CD14-positive monocyte (primary cell): ENCODE measurements around the gene AFF2. TPM values are rescaled to one million over a fixed set of nuclear protein-coding genes. Genes with fewer than 3 reads are reported as not detected.

ENCODE experiments used
- DNase-seq, 3 donors: peaks; one replicate each; pipeline ENCODE4 v3.0.0-alpha.2; 2011 to 2022
- H2AFZ ChIP-seq: 2 replicates; pipeline ENCODE4 v1.6.0; 2012; ENCODE audit warnings: mild to moderate bottlenecking, low read depth, low read length, inconsistent platforms; ENCODE audit not compliant: insufficient read depth, poor library complexity, severe bottlenecking
- H3K27ac ChIP-seq, 2 donors: 1 replicate in 1 of 2; 2 replicates in 1 of 2; pipeline ENCODE4 v1.5.1; 2012 to 2013; ENCODE audit warnings: low read length in 2 of 2, control low read depth in 1 of 2, inconsistent platforms in 1 of 2, low read depth in 1 of 2, mild to moderate bottlenecking in 1 of 2
- H3K27me3 ChIP-seq, 2 donors: one replicate each; pipeline versions ENCODE4 v1.6.0 to v1.6.1; 2011 to 2013; ENCODE audit warnings: low read length in 2 of 2; ENCODE audit not compliant: control insufficient read depth in 2 of 2, insufficient read depth in 2 of 2
- H3K36me3 ChIP-seq, 2 donors: replicated peaks in 1 of 2; 1 replicate in 1 of 2; 2 replicates in 1 of 2; pipeline versions ENCODE4 v1.5.1 to v1.6.1; 2012 to 2013; ENCODE audit warnings: low read length in 2 of 2, control low read depth in 1 of 2, inconsistent platforms in 1 of 2, mild to moderate bottlenecking in 1 of 2; ENCODE audit not compliant: insufficient read depth in 2 of 2, control insufficient read depth in 1 of 2
- H3K4me1 ChIP-seq, 2 donors: 1 replicate in 1 of 2; 2 replicates in 1 of 2; pipeline versions ENCODE4 v1.5.1 to v1.6.1; 2012 to 2013; ENCODE audit warnings: low read length in 2 of 2, control low read depth in 1 of 2, inconsistent platforms in 1 of 2, mild to moderate bottlenecking in 1 of 2, moderate library complexity in 1 of 2; ENCODE audit not compliant: insufficient read depth in 2 of 2, control insufficient read depth in 1 of 2
- H3K4me2 ChIP-seq: replicated peaks from 2 replicates; pipeline ENCODE3; 2012; ENCODE audit warnings: low read length, moderate library complexity, mild to moderate bottlenecking; ENCODE audit not compliant: poor library complexity, severe bottlenecking; ENCODE audit errors: extremely low read depth
- H3K4me3 ChIP-seq, 3 experiments: fragments of 200-600 bp in 1 of 3; sonication (generic) in 1 of 3; replicated peaks in 1 of 3; 1 replicate in 2 of 3; 2 replicates in 1 of 3; pipeline ENCODE4 v1.5.1; 2011 to 2013; ENCODE audit warnings: low read length in 3 of 3, mild to moderate bottlenecking in 3 of 3, control low read depth in 2 of 3, low read depth in 2 of 3, inconsistent platforms in 1 of 3, moderate library complexity in 1 of 3
- H3K79me2 ChIP-seq: 2 replicates; pipeline ENCODE4 v1.6.0; 2012; ENCODE audit warnings: mild to moderate bottlenecking, control low read depth, inconsistent platforms, low read length, moderate library complexity; ENCODE audit not compliant: insufficient read depth
- H3K9ac ChIP-seq: 2 replicates; pipeline ENCODE4 v1.6.0; 2017; ENCODE audit warnings: low read length, mild to moderate bottlenecking; ENCODE audit not compliant: insufficient read depth, poor library complexity, severe bottlenecking
- H3K9me3 ChIP-seq, 2 donors: replicated peaks in 1 of 2; 1 replicate in 1 of 2; 2 replicates in 1 of 2; pipeline versions ENCODE4 v1.5.1 to v1.6.1; 2012 to 2013; ENCODE audit warnings: low read length in 2 of 2, control low read depth in 1 of 2; ENCODE audit not compliant: control insufficient read depth in 1 of 2, insufficient read depth in 1 of 2
- H4K20me1 ChIP-seq: 2 replicates; pipeline ENCODE4 v1.6.0; 2012; ENCODE audit warnings: mild to moderate bottlenecking, low read length, control low read depth, moderate library complexity; ENCODE audit not compliant: insufficient read depth
- H3K27ac Mint-ChIP-seq, 7 donors: one replicate each; pipeline ENCODE4 v1.8.0; 2020; ENCODE audit warnings: mild to moderate bottlenecking in 7 of 7, mixed read lengths in 7 of 7, moderate library complexity in 6 of 7, inconsistent platforms in 2 of 7
- H3K27me3 Mint-ChIP-seq, 3 donors: one replicate each; pipeline ENCODE4 v1.8.0; 2021 to 2022; ENCODE audit warnings: low read depth in 3 of 3, mild to moderate bottlenecking in 3 of 3, mixed read lengths in 3 of 3, moderate library complexity in 3 of 3, inconsistent platforms in 1 of 3
- H3K36me3 Mint-ChIP-seq, 2 donors: one replicate each; pipeline ENCODE4 v1.8.0; 2020; ENCODE audit warnings: mixed read lengths in 2 of 2, inconsistent platforms in 1 of 2, mild to moderate bottlenecking in 1 of 2
- H3K4me1 Mint-ChIP-seq: one replicate; pipeline ENCODE4 v1.8.0; 2020; ENCODE audit warnings: mild to moderate bottlenecking, mixed read lengths
- H3K4me3 Mint-ChIP-seq, 2 donors: one replicate each; pipeline ENCODE4 v1.8.0; 2020; ENCODE audit warnings: mild to moderate bottlenecking in 2 of 2, mixed read lengths in 2 of 2, moderate library complexity in 1 of 2
- H3K9me3 Mint-ChIP-seq, 7 donors: one replicate each; pipeline ENCODE4 v1.8.0; 2020 to 2022; ENCODE audit warnings: mixed read lengths in 7 of 7, mild to moderate bottlenecking in 6 of 7, moderate library complexity in 6 of 7, inconsistent platforms in 2 of 7
- CTCF ChIP-seq: fragments of 200-600 bp; IDR thresholded peaks from one replicate; pipeline ENCODE4 v1.8.0; 2022; ENCODE audit warnings: antibody characterized with exemption, mild to moderate bottlenecking
- WGBS: methylation state at CpG from one replicate; pipeline ENCODE4 v1.1.5; 2013; ENCODE audit warnings: missing lambda C conversion rate; ENCODE audit not compliant: insufficient coverage; 5-methylcytosine and 5-hydroxymethylcytosine counted together
- intact Hi-C, 2 donors: fragments of 100-400 bp; cut with micrococcal nuclease; formaldehyde crosslinking; loops; one replicate each; pipeline versions ENCODE4 v1.15.0 to v1.15.1; 2023
- polyA plus RNA-seq, 3 donors: library from polyadenylated mRNA; depleted of rRNA in 1 of 3; unstranded in 2 of 3; stranded (reverse) in 1 of 3; fragments of 300-500 nt in 2 of 3; fragments of >200 nt in 1 of 3; fragmentation: Illumina TruSeq in 2 of 3; gene quantifications; 1 replicate in 2 of 3; 2 replicates in 1 of 3; pipeline ENCODE4 v1.2.3, GENCODE V29; 2012 to 2021

Gene AFF2
- polyA plus RNA-seq, 3 donors: 0.07 to 1.1 (median 0.70) TPM

DNA sequence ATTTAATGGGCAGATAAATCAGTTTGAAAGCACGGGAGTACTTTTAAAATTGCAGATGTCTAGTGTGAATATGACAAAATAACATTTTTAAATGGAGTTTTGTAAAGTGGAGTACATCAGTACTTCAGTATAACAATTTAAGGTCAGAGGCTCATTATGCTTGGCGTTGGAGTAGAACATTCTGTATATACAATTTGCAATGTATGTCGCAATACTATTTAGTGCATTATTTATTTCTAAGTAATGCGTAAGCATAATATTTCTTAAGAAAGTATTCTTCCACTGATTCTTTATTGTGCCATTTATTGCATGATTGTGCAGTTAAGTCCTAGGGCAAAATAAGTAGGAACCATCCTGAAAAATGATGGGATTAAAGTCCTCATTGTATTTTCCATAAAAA lies 461.6 kb downstream of the AFF2 start:
- Histone ChIP-seq H3K4me2 (no peak overlapping the region), H2AFZ (no peak overlapping the region), H3K27ac (no peak overlapping the region), H3K4me3 (no peak overlapping the region), H3K9me3 (no peaks in the 10 kb centered on the region), H4K20me1 (no peaks in the 10 kb centered on the region), H3K79me2 (no peaks in the 10 kb centered on the region), H3K9ac (no peak overlapping the region), H3K36me3 (peaks cover 0 to 4% of the 10 kb centered on the region in 2 donors), H3K4me1 (no peaks in the 10 kb centered on the region), H3K27me3 (no peaks in the 10 kb centered on the region)
- intact Hi-C loops: no loop called here
- Mint-ChIP-seq H3K27ac (no peak overlapping the region), H3K9me3 (peaks cover 0 to 2% (median 0%) of the 10 kb centered on the region in 7 donors), H3K4me3 (no peak overlapping the region), H3K36me3 (peaks cover 0 to 12% of the 10 kb centered on the region in 2 donors), H3K4me1 (no peaks in the 10 kb centered on the region), H3K27me3 (no peaks in the 10 kb centered on the region)
- no peak for DNase-seq
- WGBS: no CpG with 5 or more reads among the region's 4 CpGs
- no peak for TF ChIP-seq CTCF

DNA sequence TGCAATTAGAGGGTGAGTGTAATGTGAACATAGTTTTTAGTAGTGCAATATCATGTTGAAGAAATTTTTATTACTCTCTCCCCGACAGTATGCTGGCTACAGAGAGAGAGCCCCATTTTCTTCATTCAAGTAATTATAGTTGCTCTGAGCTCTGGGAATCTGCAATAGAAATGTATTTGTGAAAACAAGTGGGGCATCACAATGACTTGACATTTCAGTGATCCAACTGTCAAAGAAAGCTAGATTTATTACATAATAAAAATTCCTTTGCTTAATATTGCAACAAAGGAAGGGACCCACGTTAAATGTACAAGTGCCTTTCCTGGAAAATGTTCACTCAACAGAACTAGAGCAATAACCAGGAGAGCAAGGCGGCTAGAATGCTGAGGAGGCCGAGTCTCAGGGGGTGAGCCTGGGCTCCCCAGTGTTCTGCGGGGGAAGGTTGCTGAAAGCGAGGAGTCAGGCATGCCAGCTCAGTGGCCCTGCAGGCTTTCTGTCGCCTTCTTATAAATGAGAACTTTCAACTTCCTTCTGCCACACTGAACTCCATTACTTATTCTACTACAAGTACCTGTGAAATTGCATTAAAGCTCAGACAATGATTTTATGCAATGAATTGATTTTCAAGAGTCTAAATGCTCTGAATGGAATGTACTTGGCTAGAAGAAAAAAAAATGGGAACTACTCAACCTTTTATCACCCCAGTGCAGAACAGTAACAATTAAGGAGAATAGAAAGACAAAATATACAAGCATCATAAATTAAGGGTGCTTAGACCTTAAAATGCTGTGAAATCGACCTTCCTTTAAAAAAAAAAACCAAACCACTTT lies 476.4 kb downstream of the AFF2 start:
- DNase-seq: no peak
- Mint-ChIP-seq H3K4me3 (no peak overlapping the region), H3K36me3 (peaks cover 4 to 7% of the 10 kb centered on the region in 2 donors), H3K9me3 (peaks cover 0 to 1% (median 0%) of the 10 kb centered on the region in 7 donors), H3K27me3 (peaks cover 0 to 1% (median 0%) of the 10 kb centered on the region in 3 donors), H3K27ac (no peak overlapping the region), H3K4me1 (peaks cover 6% of the 10 kb centered on the region)
- Histone ChIP-seq H3K79me2 (no peaks in the 10 kb centered on the region), H3K4me1 (no peaks in the 10 kb centered on the region), H3K27me3 (no peaks in the 10 kb centered on the region), H3K4me3 (no peak overlapping the region), H2AFZ (no peak overlapping the region), H3K27ac (no peak overlapping the region), H3K9me3 (no peaks in the 10 kb centered on the region), H3K36me3 (no peaks in the 10 kb centered on the region), H4K20me1 (no peaks in the 10 kb centered on the region), H3K4me2 (no peak overlapping the region), H3K9ac (no peak overlapping the region)
- no peak for TF ChIP-seq CTCF
- no CpG with 5 or more reads among the region's 8 CpGs for WGBS
- intact Hi-C loops: no loop called here
